SU-DHL-6 (cell line): ENCODE measurements around the gene OSER1.

Experiments
- EZH2phosphoT487 ChIP-seq: fragments of 200-600 bp; sonication (generic), shearing (Covaris generic); conservative IDR thresholded peaks from 2 replicates; pipeline ENCODE4 v1.6.1; 2018; ENCODE audit warnings: mild to moderate bottlenecking, antibody characterized with exemption, low read length, moderate library complexity, mixed read lengths
- TF ChIP-seq, protein P1 (sequence below): fragments of 200-600 bp; sonication (generic); IDR thresholded peaks from one replicate; pipeline ENCODE4 v1.5.1; 2017; ENCODE audit warnings: antibody characterized with exemption, mild to moderate bottlenecking, low read length, moderate library complexity; ENCODE audit not compliant: insufficient read depth, poor library complexity, severe bottlenecking

DNA sequence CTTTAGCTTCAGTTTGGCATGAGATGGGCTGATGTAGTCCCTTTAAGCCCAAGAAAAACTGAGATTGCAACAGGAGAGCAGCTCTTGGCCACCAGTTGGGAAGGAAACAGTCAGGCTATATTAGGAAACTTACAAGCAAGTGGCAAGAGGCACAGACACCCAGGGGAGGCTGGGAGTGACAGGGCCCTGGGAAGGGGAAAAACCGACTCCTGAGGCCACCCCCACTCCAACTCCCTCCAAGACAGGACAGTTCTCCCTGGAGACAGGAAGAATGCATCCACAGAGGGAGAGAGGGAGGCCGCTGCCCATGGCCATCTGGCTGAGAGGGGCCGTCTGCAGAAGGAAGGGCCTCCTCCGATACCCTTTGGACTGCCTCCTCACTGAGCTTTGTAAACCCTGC lies 44.1 kb downstream of the OSER1 start:
- TF ChIP-seq, protein P1, sequence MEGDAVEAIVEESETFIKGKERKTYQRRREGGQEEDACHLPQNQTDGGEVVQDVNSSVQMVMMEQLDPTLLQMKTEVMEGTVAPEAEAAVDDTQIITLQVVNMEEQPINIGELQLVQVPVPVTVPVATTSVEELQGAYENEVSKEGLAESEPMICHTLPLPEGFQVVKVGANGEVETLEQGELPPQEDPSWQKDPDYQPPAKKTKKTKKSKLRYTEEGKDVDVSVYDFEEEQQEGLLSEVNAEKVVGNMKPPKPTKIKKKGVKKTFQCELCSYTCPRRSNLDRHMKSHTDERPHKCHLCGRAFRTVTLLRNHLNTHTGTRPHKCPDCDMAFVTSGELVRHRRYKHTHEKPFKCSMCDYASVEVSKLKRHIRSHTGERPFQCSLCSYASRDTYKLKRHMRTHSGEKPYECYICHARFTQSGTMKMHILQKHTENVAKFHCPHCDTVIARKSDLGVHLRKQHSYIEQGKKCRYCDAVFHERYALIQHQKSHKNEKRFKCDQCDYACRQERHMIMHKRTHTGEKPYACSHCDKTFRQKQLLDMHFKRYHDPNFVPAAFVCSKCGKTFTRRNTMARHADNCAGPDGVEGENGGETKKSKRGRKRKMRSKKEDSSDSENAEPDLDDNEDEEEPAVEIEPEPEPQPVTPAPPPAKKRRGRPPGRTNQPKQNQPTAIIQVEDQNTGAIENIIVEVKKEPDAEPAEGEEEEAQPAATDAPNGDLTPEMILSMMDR: no peak
- TF ChIP-seq EZH2phosphoT487: no peak
